Retinal pigment epithelial cell (primary cell): ENCODE results near the gene GPRC5B.

Source experiments
- DNase-seq: peaks from one replicate; pipeline ENCODE4 v3.0.0-alpha.2; 2010; ENCODE audit warnings: low read depth
- H3K4me3 ChIP-seq: 2 replicates; pipeline ENCODE4 v1.5.1; 2011; ENCODE audit warnings: mild to moderate bottlenecking, low read length, control low read depth, moderate library complexity
- CTCF ChIP-seq: conservative IDR thresholded peaks from 2 replicates; pipeline ENCODE4 v1.5.1; 2011; ENCODE audit warnings: low read depth, low read length, control low read depth, inconsistent platforms

Gene GPRC5B

GRCh38 chr16:19872179-19872863 is 12.3 kb downstream of the GPRC5B start:
- DNase-seq: no peak
- no peak for TF ChIP-seq CTCF

GRCh38 chr16:19871721-19872120 is 12.9 kb downstream of the GPRC5B start:
- no peak overlapping the region for H3K4me3 ChIP-seq
- no peak for DNase-seq
- TF ChIP-seq CTCF: no peak

More at GRCh38 chr16:19872179-19872863, 12.3 kb downstream of the GPRC5B start:
- no peak overlapping the region for H3K4me3 ChIP-seq

- DNase-seq: no peak
- H3K4me3 ChIP-seq: no peak overlapping the region
- TF ChIP-seq CTCF: no peak
Observed at GRCh38 chr16:19868421-19868820, 16.2 kb downstream of the GPRC5B start.

- no peak overlapping the region for H3K4me3 ChIP-seq
- TF ChIP-seq CTCF: no peak
- no peak for DNase-seq
Observed at GRCh38 chr16:19864566-19864965, 20.1 kb downstream of the GPRC5B start.

GRCh38 chr16:19863990-19864389 is 20.7 kb downstream of the GPRC5B start:
- no peak overlapping the region for H3K4me3 ChIP-seq
- no peak for DNase-seq
- TF ChIP-seq CTCF: no peak

GRCh38 chr16:19861811-19862327 is 22.8 kb downstream of the GPRC5B start:
- peak overlapping the region; percentile 14 for H3K4me3 ChIP-seq
- DNase-seq: no peak
- no peak for TF ChIP-seq CTCF

- no peak overlapping the region for H3K4me3 ChIP-seq
- DNase-seq: no peak
- no peak for TF ChIP-seq CTCF
Observed at GRCh38 chr16:19861133-19861532, 23.5 kb downstream of the GPRC5B start.
